ENCODE data around the gene PA2G4.
"Not testable (repeated sequence)": the region's sequence is repeated elsewhere in the genome, so short reads cannot be mapped to it uniquely, and the experiment has no call there.

The PA2G4 gene

GRCh38 chr12:56152132-56152755 lies 47.9 kb downstream of the PA2G4 start, which contains the start of gene MYL6B:
Gene MYL6B, plus strand, starts transcription at chr12:56152587. Its CDS starts 1,332 bp downstream, at chr12:56153919.
- H3K4me3 ChIP-seq (ENCODE audit: low read depth, low read length) = peak within 1 kb of the TSS; percentile 79

GRCh38 chr12:56152756-56153677 lies 48.7 kb downstream of the PA2G4 start:
- H3K4me3 ChIP-seq (ENCODE audit: low read depth, low read length) = peak overlapping the region; percentile 79

GRCh38 chr12:56153678-56154065 lies 49.3 kb downstream of the PA2G4 start:
- H3K4me3 ChIP-seq (ENCODE audit: low read depth, low read length) = no peak overlapping the region

- no peak overlapping the region for H3K4me3 ChIP-seq (ENCODE audit: low read depth, low read length)
These were observed 50.0 kb downstream of the PA2G4 start for GRCh38 chr12:56154246-56154771.

GRCh38 chr12:56154818-56155217 lies 50.5 kb downstream of the PA2G4 start:
- no peak overlapping the region for H3K4me3 ChIP-seq (ENCODE audit: low read depth, low read length)

GRCh38 chr12:56155256-56155845 lies 51.0 kb downstream of the PA2G4 start:
- H3K4me3 ChIP-seq (ENCODE audit: low read depth, low read length) = no peak overlapping the region

GRCh38 chr12:56156464-56157200 lies 52.3 kb downstream of the PA2G4 start:
- not testable (repeated sequence) for H3K4me3 ChIP-seq (ENCODE audit: low read depth, low read length)

GRCh38 chr12:56157201-56158028 lies 53.1 kb downstream of the PA2G4 start:
- H3K4me3 ChIP-seq (ENCODE audit: low read depth, low read length) = peak overlapping the region; percentile 33

GRCh38 chr12:56158029-56158925 lies 53.9 kb downstream of the PA2G4 start, which contains the start of gene MYL6:
Gene MYL6, plus strand, starts transcription at chr12:56158359. Its CDS starts 43 bp downstream, at chr12:56158402.
- H3K4me3 ChIP-seq (ENCODE audit: low read depth, low read length) = peak within 1 kb of the TSS; percentile 99

GRCh38 chr12:56158926-56159461 lies 54.6 kb downstream of the PA2G4 start:
- H3K4me3 ChIP-seq (ENCODE audit: low read depth, low read length) = peak overlapping the region; percentile 99

- peak overlapping the region; percentile 99 for H3K4me3 ChIP-seq (ENCODE audit: low read depth, low read length)
These were observed 55.3 kb downstream of the PA2G4 start for GRCh38 chr12:56159482-56160192.

GRCh38 chr12:56160193-56160763 lies 55.9 kb downstream of the PA2G4 start:
- peak overlapping the region; percentile 99 for H3K4me3 ChIP-seq (ENCODE audit: low read depth, low read length)

- H3K4me3 ChIP-seq (ENCODE audit: low read depth, low read length) = no peak overlapping the region
These were observed 56.7 kb downstream of the PA2G4 start for GRCh38 chr12:56160894-56161689.

- no peak overlapping the region for H3K4me3 ChIP-seq (ENCODE audit: low read depth, low read length)
These were observed 57.5 kb downstream of the PA2G4 start for GRCh38 chr12:56161690-56162351.

GRCh38 chr12:56162468-56163290 lies 58.3 kb downstream of the PA2G4 start:
- H3K4me3 ChIP-seq (ENCODE audit: low read depth, low read length) = no peak overlapping the region
